ENCODE measurements around the gene CLPSL2.
"Not testable (repeated sequence)": the region's sequence is repeated elsewhere in the genome, so short reads cannot be mapped to it uniquely, and the experiment has no call there.

- TF ChIP-seq, protein P1, sequence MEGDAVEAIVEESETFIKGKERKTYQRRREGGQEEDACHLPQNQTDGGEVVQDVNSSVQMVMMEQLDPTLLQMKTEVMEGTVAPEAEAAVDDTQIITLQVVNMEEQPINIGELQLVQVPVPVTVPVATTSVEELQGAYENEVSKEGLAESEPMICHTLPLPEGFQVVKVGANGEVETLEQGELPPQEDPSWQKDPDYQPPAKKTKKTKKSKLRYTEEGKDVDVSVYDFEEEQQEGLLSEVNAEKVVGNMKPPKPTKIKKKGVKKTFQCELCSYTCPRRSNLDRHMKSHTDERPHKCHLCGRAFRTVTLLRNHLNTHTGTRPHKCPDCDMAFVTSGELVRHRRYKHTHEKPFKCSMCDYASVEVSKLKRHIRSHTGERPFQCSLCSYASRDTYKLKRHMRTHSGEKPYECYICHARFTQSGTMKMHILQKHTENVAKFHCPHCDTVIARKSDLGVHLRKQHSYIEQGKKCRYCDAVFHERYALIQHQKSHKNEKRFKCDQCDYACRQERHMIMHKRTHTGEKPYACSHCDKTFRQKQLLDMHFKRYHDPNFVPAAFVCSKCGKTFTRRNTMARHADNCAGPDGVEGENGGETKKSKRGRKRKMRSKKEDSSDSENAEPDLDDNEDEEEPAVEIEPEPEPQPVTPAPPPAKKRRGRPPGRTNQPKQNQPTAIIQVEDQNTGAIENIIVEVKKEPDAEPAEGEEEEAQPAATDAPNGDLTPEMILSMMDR (IDR thresholded peaks at IDR 0.05), result not testable (repeated sequence)
- TF ChIP-seq POLR2AphosphoS5 (IDR thresholded peaks at IDR 0.05); POLR2A (IDR thresholded peaks at IDR 0.05); EP300 (IDR thresholded peaks at IDR 0.05; ENCODE audit: low read depth): not testable (repeated sequence)
Observed at GRCh38 chr6:35734319-35734718, 42.1 kb upstream of the CLPSL2 start.

All from transverse colon (tissue), 4 donors.